ENCODE results near the gene TMEM14C.

The TMEM14C gene

DNA sequence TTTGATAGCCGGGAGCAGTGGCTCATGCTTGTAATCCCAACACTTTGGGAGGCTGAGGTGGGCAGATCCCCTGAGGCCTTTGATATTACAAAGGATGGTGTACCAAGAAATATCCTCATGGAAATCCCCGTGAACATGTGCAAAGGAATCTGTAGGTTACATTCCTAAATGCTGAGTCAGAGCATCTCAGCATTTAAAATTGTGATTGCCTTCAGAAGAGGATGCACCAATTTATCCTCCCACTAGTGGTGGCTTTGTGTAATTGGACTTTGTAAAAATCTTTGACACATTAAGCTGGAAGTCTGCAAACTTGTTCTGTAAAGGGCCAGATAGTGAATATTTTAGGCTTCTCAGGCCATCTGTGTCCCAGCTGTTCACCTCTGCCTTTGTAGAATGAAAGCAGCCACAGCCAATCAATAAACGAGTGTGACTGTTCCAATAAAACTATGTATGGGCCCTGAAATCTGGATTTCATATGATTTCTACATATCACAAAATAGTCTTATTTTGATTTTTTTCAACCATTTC lies 36.5 kb downstream of the TMEM14C start:
- no peak for DNase-seq
- CTCF ChIA-PET: interaction anchor here (0.9 to 1.5 kb wide), 3 partner anchors 10 to 249 kb away, joined by 3 to 5 read pairs (median 5); no protein-coding TSS in a partner anchor
- peaks cover 9% of the 10 kb centered on the region for H3K4me1 Mint-ChIP-seq
- no peak overlapping the region for H3K4me3 Mint-ChIP-seq
- H3K9me3 Mint-ChIP-seq: no peaks in the 10 kb centered on the region
- no peaks in the 10 kb centered on the region for H3K27me3 Mint-ChIP-seq
- H3K27ac Mint-ChIP-seq: no peak overlapping the region
- H3K36me3 Mint-ChIP-seq: peaks cover 58% of the 10 kb centered on the region

DNA sequence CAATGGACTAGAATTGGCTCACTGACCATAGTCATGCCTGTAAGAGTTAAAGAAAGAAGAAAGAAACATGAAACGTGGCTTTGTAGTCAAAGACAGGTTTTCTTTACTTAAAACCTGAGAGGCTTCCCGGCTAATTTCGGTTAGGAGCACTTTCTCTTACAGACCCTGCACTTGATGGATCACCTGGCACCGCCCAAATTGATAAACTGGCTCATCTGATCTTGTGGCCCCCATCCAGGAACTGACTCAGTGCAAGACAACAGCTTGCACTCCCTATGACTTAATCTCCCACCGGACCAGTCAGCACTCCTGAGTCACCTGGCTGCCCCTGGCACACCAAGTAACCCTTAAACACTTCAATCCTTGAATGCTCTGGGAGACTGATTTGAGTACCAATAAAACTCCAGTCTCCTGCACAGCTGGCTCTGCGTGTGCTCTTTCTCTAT lies 37.0 kb downstream of the TMEM14C start:
- CTCF ChIA-PET: interaction anchor here (0.6 to 1.5 kb wide), 4 partner anchors 10 to 277 kb away, joined by 3 to 5 read pairs (median 4); no protein-coding TSS in a partner anchor
- DNase-seq: no peak
- no peaks in the 10 kb centered on the region for H3K27me3 Mint-ChIP-seq
- no peaks in the 10 kb centered on the region for H3K9me3 Mint-ChIP-seq
- H3K4me1 Mint-ChIP-seq: peaks cover 9% of the 10 kb centered on the region
- H3K4me3 Mint-ChIP-seq: no peak overlapping the region
- H3K36me3 Mint-ChIP-seq: peaks cover 53% of the 10 kb centered on the region
- H3K27ac Mint-ChIP-seq: no peak overlapping the region

DNA sequence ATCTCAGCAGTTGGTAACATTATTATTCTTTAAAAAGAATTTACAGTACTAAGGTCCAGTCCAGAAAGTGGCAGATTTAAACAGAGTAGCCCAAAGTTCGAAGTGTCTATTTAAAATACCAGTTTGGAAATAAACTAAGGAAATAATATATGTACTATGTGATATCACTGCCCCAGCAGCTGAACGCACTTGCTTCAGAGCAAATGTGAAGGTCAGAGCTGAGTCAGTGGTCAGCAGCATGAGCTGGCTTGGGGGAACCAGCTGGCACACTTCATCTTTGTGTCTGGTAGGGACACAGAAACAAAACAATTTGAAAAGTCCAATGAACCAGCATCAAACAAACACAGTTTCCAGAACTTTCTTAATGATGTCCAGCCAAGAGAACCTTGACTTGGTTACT lies 40.1 kb downstream of the TMEM14C start:
- no peak overlapping the region for H3K27ac Mint-ChIP-seq
- H3K36me3 Mint-ChIP-seq: peaks cover 29% of the 10 kb centered on the region
- no peaks in the 10 kb centered on the region for H3K27me3 Mint-ChIP-seq
- H3K9me3 Mint-ChIP-seq: no peaks in the 10 kb centered on the region
- H3K4me1 Mint-ChIP-seq: peaks cover 9% of the 10 kb centered on the region
- no peak for DNase-seq
- CTCF ChIA-PET: no interaction called here
- no peak overlapping the region for H3K4me3 Mint-ChIP-seq

DNA sequence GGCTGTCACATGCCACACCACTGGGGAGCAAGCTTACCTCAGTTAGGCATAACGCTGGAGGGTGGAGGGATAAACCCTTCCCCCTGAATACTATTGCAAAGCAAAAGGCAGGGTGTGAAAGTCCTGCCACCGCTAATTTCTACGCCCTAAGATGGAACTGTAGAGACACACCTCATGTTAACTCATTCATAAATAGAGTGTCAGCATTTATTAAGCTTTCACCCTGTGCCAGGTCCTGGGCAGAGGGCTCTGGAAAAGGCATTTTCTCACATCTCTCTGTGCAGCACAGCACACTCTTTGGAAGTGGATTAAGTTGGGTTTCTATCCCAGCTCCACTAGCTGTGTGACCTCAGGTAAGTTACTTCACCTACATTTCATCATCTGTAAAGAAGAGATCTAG lies 46.5 kb downstream of the TMEM14C start:
- Mint-ChIP-seq H3K27me3 (no peaks in the 10 kb centered on the region), H3K9me3 (no peaks in the 10 kb centered on the region), H3K4me1 (no peaks in the 10 kb centered on the region), H3K27ac (no peak overlapping the region), H3K36me3 (peaks cover 7% of the 10 kb centered on the region), H3K4me3 (no peak overlapping the region)
- CTCF ChIA-PET: interaction anchor here (1.1 to 1.2 kb wide), 2 partner anchors 10 to 259 kb away, joined by 3 to 5 read pairs; no protein-coding TSS in a partner anchor
- DNase-seq: no peak

DNA sequence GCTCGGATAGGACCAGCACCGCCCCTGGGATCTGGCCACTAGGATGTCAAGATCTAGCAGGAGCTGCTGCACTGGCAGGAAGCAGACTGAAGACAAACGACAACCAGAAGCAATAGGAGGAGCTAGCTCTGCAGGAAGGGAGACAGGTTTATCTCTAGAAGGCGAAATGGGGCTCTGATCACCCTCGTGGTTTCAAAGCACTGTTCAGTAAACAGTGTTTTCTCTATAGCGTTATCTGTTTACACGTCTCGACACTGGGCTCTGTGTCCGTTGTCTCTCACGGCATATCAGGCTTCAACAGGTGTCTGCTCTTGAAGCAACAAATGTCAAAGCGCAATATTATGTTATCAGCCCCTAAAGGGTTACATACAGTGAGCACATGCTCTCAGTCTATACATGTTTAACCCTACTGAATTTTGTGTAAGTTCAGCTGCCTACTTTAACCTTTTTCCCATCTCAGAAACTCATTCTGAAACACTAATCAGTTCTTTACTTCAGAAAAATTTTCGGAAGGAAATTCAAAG lies 48.6 kb downstream of the TMEM14C start:
- H3K27me3 Mint-ChIP-seq: no peaks in the 10 kb centered on the region
- CTCF ChIA-PET: interaction anchor here (0.9 kb wide), 1 partner anchor 21 kb away, joined by 3 read pairs; no protein-coding TSS in a partner anchor
- H3K9me3 Mint-ChIP-seq: no peaks in the 10 kb centered on the region
- H3K27ac Mint-ChIP-seq: no peak overlapping the region
- peaks cover 4% of the 10 kb centered on the region for H3K4me1 Mint-ChIP-seq
- no peak overlapping the region for H3K4me3 Mint-ChIP-seq
- peaks cover 8% of the 10 kb centered on the region for H3K36me3 Mint-ChIP-seq
- no peak for DNase-seq

DNA sequence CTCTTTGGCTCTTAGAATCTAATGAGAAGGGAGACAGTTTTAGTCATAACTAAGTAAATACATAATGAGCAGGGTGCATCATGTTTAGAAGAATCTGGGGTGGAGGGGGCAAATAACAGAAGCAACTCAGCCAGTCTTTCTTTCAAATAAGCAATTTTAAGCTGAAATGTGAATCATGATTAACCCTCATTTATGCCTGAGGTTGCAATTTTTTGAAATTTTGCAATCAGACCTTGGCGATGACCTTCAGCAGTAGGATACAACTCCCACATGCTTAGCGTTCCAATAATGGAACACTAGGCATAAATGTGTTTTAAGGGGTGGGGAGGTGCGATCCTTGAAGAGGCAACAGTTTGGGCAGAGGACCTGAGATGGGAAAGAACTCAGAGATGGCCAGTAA lies 55.4 kb downstream of the TMEM14C start:
- Mint-ChIP-seq H3K9me3 (no peaks in the 10 kb centered on the region), H3K27ac (no peak overlapping the region), H3K4me1 (peaks cover 16% of the 10 kb centered on the region), H3K4me3 (no peak overlapping the region), H3K36me3 (peaks cover 13% of the 10 kb centered on the region), H3K27me3 (no peaks in the 10 kb centered on the region)
- CTCF ChIA-PET: no interaction called here
- no peak for DNase-seq

DNA sequence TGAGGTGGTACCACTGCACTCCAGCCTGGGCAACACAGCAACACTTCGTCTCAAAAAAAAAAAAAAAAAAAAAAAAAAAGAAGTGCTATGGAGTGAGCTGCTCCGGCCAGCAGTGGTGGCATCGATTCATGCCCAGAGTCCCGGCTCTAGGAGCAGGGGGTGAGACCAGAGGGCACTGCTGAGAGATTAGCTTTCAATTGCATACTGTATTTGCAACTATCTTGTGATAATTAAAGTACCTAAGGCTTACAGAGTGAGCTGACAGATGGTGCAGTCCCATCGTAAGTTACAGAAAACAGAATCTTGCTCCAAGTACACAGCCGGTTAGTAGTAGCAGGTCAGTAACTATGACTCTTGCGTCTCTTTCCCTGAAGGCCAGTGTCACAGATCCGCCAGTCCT lies 56.2 kb downstream of the TMEM14C start:
- Mint-ChIP-seq H3K27me3 (no peaks in the 10 kb centered on the region), H3K9me3 (no peaks in the 10 kb centered on the region), H3K4me1 (peaks cover 16% of the 10 kb centered on the region), H3K4me3 (no peak overlapping the region), H3K27ac (no peak overlapping the region), H3K36me3 (peaks cover 16% of the 10 kb centered on the region)
- no peak for DNase-seq
- CTCF ChIA-PET: no interaction called here
